ENCODE results near the gene OTX2.

OTX2 gene

GRCh38 chr14:56821805-56822610, 11.7 kb upstream of the OTX2 start:
- no peak for DNase-seq (ENCODE audit: low read depth)
- Histone ChIP-seq H3K4me3 (ENCODE audit: low read length) (no peak overlapping the region), H3K9ac (ENCODE audit: low read length) (no peak overlapping the region), H3K4me1 (ENCODE audit: control insufficient read depth, insufficient read depth, low read length) (no peaks in the 10 kb centered on the region), H3K27me3 (replicated peaks; ENCODE audit: control insufficient read depth, insufficient read depth, low read length) (peaks cover 38% of the 10 kb centered on the region), H3K36me3 (ENCODE audit: control insufficient read depth, insufficient read depth, low read length, severe bottlenecking) (no peaks in the 10 kb centered on the region), H3K9me3 (ENCODE audit: control insufficient read depth, low read length) (no peaks in the 10 kb centered on the region)

DNA sequence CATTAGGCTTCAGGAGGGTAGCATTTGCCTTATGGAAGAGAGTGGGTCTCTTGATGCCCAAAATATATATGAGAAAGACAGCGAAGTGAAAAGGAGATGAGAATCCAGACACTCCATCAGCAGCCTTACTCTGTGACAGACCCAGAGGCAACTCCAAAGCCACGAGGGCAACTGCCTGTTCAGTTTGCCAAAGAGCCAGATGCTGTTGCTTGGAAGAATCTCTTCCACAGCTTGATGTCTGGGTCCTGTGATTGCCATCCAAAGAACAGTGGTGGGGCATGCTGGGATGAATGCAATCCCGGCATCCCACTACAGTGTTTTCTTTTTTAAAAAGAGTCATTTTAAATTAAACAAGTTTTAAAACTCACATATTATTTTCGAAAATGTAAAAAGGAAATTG, 10.9 kb upstream of the OTX2 start:
- Histone ChIP-seq H3K4me3 (ENCODE audit: low read length) (no peak overlapping the region), H3K4me1 (ENCODE audit: control insufficient read depth, insufficient read depth, low read length) (no peaks in the 10 kb centered on the region), H3K9ac (ENCODE audit: low read length) (no peak overlapping the region), H3K9me3 (ENCODE audit: control insufficient read depth, low read length) (no peaks in the 10 kb centered on the region), H3K36me3 (ENCODE audit: control insufficient read depth, insufficient read depth, low read length, severe bottlenecking) (no peaks in the 10 kb centered on the region), H3K27me3 (replicated peaks; ENCODE audit: control insufficient read depth, insufficient read depth, low read length) (peaks cover 45% of the 10 kb centered on the region)
- DNase-seq (ENCODE audit: low read depth), result no peak

- Histone ChIP-seq H3K27me3 (replicated peaks; ENCODE audit: control insufficient read depth, insufficient read depth, low read length) (peaks cover 76% of the 10 kb centered on the region), H3K9me3 (ENCODE audit: control insufficient read depth, low read length) (peaks cover 4% of the 10 kb centered on the region), H3K9ac (ENCODE audit: low read length) (no peak overlapping the region), H3K4me1 (ENCODE audit: control insufficient read depth, insufficient read depth, low read length) (no peaks in the 10 kb centered on the region), H3K4me3 (ENCODE audit: low read length) (no peak overlapping the region), H3K36me3 (ENCODE audit: control insufficient read depth, insufficient read depth, low read length, severe bottlenecking) (no peaks in the 10 kb centered on the region)
- DNase-seq (ENCODE audit: low read depth), result no peak
These were observed 7.2 kb upstream of the OTX2 start for GRCh38 chr14:56817396-56817921.

DNA sequence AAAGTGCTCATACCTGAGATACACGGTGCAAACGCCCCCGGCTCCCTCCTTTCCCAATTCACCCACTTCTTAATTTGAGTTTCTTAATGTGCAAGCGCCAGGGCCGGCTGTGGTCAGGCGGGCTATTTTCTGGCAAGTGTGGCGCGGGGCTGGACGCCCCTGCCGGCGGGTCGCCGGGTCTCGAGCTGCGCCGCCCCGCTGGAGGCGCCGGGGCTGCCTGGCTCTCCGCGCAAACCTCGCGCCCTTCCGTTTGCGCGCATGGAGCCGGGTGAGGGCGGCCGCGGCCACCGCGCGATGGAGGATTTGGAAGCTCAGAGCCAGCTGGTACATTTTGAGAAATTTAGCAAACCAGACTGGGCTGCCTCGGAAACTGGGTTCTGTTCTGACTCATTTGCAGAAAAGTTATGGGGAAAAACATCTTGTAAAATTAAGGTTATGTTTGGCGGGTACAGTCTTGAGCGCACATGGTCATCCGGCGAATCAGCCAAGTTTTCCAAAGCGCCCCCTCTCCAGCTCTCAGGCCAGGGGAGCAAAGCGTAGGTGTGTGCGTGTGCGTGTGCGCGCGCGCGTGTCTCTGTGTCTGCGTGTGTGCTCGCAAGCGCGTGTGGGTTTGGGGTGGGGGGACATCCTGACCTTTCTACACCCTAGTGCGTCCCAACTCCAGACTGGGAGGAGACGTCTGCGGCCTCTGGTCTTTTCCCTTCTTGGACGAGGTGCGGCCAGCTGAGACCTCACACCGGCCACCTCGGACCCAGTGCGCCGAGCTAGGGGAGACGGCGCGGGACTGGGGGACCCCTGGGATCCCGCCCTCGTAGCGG, 6.5 kb upstream of the OTX2 start:
- Histone ChIP-seq H3K4me3 (ENCODE audit: low read length) (no peak overlapping the region), H3K9me3 (ENCODE audit: control insufficient read depth, low read length) (peaks cover 4% of the 10 kb centered on the region), H3K9ac (ENCODE audit: low read length) (no peak overlapping the region), H3K27me3 (replicated peaks; ENCODE audit: control insufficient read depth, insufficient read depth, low read length) (peaks cover 79% of the 10 kb centered on the region), H3K4me1 (ENCODE audit: control insufficient read depth, insufficient read depth, low read length) (no peaks in the 10 kb centered on the region), H3K36me3 (ENCODE audit: control insufficient read depth, insufficient read depth, low read length, severe bottlenecking) (no peaks in the 10 kb centered on the region)
- no peak for DNase-seq (ENCODE audit: low read depth)

- peaks cover 84% of the 10 kb centered on the region for H3K27me3 ChIP-seq (replicated peaks; ENCODE audit: control insufficient read depth, insufficient read depth, low read length)
- H3K4me1 ChIP-seq (ENCODE audit: control insufficient read depth, insufficient read depth, low read length), result no peaks in the 10 kb centered on the region
- peaks cover 4% of the 10 kb centered on the region for H3K9me3 ChIP-seq (ENCODE audit: control insufficient read depth, low read length)
- H3K4me3 ChIP-seq (ENCODE audit: low read length), result no peak overlapping the region
- H3K36me3 ChIP-seq (ENCODE audit: control insufficient read depth, insufficient read depth, low read length, severe bottlenecking), result no peaks in the 10 kb centered on the region
- no peak overlapping the region for H3K9ac ChIP-seq (ENCODE audit: low read length)
- DNase-seq (ENCODE audit: low read depth), result no peak
These were observed 5.5 kb upstream of the OTX2 start for GRCh38 chr14:56815745-56816144.

GRCh38 chr14:56814969-56815700, 4.9 kb upstream of the OTX2 start:
- H3K9me3 ChIP-seq (ENCODE audit: control insufficient read depth, low read length), result peaks cover 7% of the 10 kb centered on the region
- H3K4me1 ChIP-seq (ENCODE audit: control insufficient read depth, insufficient read depth, low read length), result no peaks in the 10 kb centered on the region
- no peak overlapping the region for H3K4me3 ChIP-seq (ENCODE audit: low read length)
- no peaks in the 10 kb centered on the region for H3K36me3 ChIP-seq (ENCODE audit: control insufficient read depth, insufficient read depth, low read length, severe bottlenecking)
- peaks cover 86% of the 10 kb centered on the region for H3K27me3 ChIP-seq (replicated peaks; ENCODE audit: control insufficient read depth, insufficient read depth, low read length)
- no peak for DNase-seq (ENCODE audit: low read depth)
- H3K9ac ChIP-seq (ENCODE audit: low read length), result no peak overlapping the region

DNA sequence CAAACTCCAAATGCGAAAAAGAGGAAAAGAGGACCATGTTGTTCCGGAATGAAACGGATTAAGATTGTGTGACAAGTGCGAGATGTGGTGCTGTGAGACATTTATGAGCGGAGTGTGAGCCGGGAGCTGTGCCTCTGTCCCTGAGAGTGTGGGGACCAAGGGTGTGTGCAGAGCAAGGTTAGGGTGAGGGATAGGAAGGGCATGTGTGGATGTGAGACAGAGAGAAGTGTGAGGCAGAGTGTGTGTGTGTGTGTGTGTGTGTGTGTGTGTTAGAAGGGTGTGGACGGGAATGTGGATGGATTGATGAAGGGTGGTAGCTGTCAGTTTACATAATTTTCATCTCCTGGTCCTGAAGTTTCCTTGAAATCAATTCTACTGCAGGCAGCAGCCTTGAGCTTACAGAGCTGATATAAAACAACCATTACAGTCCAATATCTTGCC, 4.3 kb upstream of the OTX2 start:
- H3K9ac ChIP-seq (ENCODE audit: low read length), result no peak overlapping the region
- peaks cover 88% of the 10 kb centered on the region for H3K27me3 ChIP-seq (replicated peaks; ENCODE audit: control insufficient read depth, insufficient read depth, low read length)
- H3K4me3 ChIP-seq (ENCODE audit: low read length), result no peak overlapping the region
- H3K4me1 ChIP-seq (ENCODE audit: control insufficient read depth, insufficient read depth, low read length), result no peaks in the 10 kb centered on the region
- H3K9me3 ChIP-seq (ENCODE audit: control insufficient read depth, low read length), result peaks cover 8% of the 10 kb centered on the region
- no peak for DNase-seq (ENCODE audit: low read depth)
- no peaks in the 10 kb centered on the region for H3K36me3 ChIP-seq (ENCODE audit: control insufficient read depth, insufficient read depth, low read length, severe bottlenecking)

DNA sequence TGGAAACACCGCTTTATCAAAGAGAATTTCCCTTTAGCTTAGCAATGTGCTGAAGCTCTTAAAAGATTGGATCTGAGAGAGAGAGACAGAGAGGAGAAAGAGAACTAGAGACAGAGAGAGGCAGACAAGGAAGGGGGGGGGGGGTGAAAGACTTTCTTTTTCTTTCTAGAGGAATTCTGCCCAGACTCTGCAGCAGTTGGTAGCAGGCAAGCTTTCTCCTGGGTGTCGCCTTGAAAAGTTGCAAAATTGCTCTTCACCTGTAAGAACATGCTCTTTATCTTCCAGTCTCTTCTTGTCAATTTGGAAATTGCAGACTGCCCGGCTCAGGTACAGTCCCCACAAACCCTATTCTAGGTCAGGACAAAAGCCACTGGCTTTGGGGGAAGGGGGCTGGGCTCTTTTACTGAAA, 2.9 kb upstream of the OTX2 start:
- no peaks in the 10 kb centered on the region for H3K4me1 ChIP-seq (ENCODE audit: control insufficient read depth, insufficient read depth, low read length)
- H3K9ac ChIP-seq (ENCODE audit: low read length), result no peak overlapping the region
- H3K36me3 ChIP-seq (ENCODE audit: control insufficient read depth, insufficient read depth, low read length, severe bottlenecking), result no peaks in the 10 kb centered on the region
- peaks cover 89% of the 10 kb centered on the region for H3K27me3 ChIP-seq (replicated peaks; ENCODE audit: control insufficient read depth, insufficient read depth, low read length)
- H3K4me3 ChIP-seq (ENCODE audit: low read length), result no peak overlapping the region
- DNase-seq (ENCODE audit: low read depth), result no peak
- H3K9me3 ChIP-seq (ENCODE audit: control insufficient read depth, low read length), result peaks cover 8% of the 10 kb centered on the region

- no peaks in the 10 kb centered on the region for H3K36me3 ChIP-seq (ENCODE audit: control insufficient read depth, insufficient read depth, low read length, severe bottlenecking)
- no peak overlapping the region for H3K9ac ChIP-seq (ENCODE audit: low read length)
- no peaks in the 10 kb centered on the region for H3K4me1 ChIP-seq (ENCODE audit: control insufficient read depth, insufficient read depth, low read length)
- no peak for DNase-seq (ENCODE audit: low read depth)
- peaks cover 87% of the 10 kb centered on the region for H3K27me3 ChIP-seq (replicated peaks; ENCODE audit: control insufficient read depth, insufficient read depth, low read length)
- peaks cover 8% of the 10 kb centered on the region for H3K9me3 ChIP-seq (ENCODE audit: control insufficient read depth, low read length)
- no peak overlapping the region for H3K4me3 ChIP-seq (ENCODE audit: low read length)
These were observed 2.3 kb upstream of the OTX2 start for GRCh38 chr14:56812364-56813141.

DNA sequence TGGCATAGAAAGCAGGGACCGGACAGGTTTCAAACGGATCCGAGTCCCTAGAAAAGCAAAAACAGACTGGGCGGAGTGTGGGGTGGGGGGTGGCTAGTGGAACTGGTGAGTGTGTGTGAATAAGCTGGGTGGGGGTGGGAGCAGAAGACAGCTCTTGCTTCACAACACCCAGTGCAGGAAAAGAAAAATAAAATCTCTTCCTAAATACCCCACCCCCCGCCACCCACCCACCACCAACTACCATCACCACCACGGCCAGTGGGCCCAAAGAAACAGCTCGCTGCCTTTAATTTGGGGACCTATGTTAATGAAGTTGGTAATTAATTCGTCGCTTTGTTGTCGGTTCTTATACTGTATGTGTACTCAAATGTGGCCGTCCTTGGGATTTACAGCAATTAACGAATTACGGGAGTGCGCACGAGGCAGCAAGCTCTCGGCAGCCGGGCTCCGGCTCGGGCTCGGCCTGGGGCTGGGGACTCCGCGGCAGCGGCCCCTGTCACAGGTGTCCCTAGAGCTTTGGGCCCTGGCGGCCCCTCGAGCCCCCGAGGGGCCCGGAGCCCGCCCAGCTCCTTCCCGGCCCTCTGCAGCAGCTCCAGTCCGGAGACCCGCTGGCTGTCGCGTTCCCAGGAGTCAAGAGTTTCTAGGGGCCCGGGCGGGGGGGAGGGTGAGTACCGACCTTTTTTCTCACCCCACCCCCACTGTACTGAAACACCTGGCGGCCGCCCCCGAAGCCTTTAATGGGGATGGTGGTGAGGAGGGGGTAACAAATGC, 1.5 kb upstream of the OTX2 start:
- no peak for DNase-seq (ENCODE audit: low read depth)
- peaks cover 87% of the 10 kb centered on the region for H3K27me3 ChIP-seq (replicated peaks; ENCODE audit: control insufficient read depth, insufficient read depth, low read length)
- H3K36me3 ChIP-seq (ENCODE audit: control insufficient read depth, insufficient read depth, low read length, severe bottlenecking), result no peaks in the 10 kb centered on the region
- no peak overlapping the region for H3K9ac ChIP-seq (ENCODE audit: low read length)
- peaks cover 8% of the 10 kb centered on the region for H3K9me3 ChIP-seq (ENCODE audit: control insufficient read depth, low read length)
- no peak overlapping the region for H3K4me3 ChIP-seq (ENCODE audit: low read length)
- H3K4me1 ChIP-seq (ENCODE audit: control insufficient read depth, insufficient read depth, low read length), result no peaks in the 10 kb centered on the region

Measured in adipocyte (in vitro differentiated cells).